ENCODE measurements around the gene JPH3.

The JPH3 gene

GRCh38 chr16:87685766-87686165 lies 83.5 kb downstream of the JPH3 start:
- no peak for TF ChIP-seq CTCF (IDR thresholded peaks at IDR 0.05; ENCODE audit: extremely low read depth, insufficient read depth, missing control alignments)
- no peak for DNase-seq (ENCODE audit: low spot score)
- in situ Hi-C loops (cut with MboI; ENCODE audit: low pct_unique_long_range_greater_than_20kb, low sequenced_read_pairs, unreplicated experiment): no loop called here

- in situ Hi-C loops (cut with MboI; ENCODE audit: low pct_unique_long_range_greater_than_20kb, low sequenced_read_pairs, unreplicated experiment): no loop called here
- TF ChIP-seq CTCF (IDR thresholded peaks at IDR 0.05; ENCODE audit: extremely low read depth, insufficient read depth, missing control alignments): no peak
Measured at GRCh38 chr16:87686697-87687096, 84.4 kb downstream of the JPH3 start.

GRCh38 chr16:87687126-87687910 lies 85.0 kb downstream of the JPH3 start:
- in situ Hi-C loops (cut with MboI; ENCODE audit: low pct_unique_long_range_greater_than_20kb, low sequenced_read_pairs, unreplicated experiment): no loop called here
- DNase-seq (ENCODE audit: low spot score): no peak
- no peak for TF ChIP-seq CTCF (IDR thresholded peaks at IDR 0.05; ENCODE audit: extremely low read depth, insufficient read depth, missing control alignments)

More at GRCh38 chr16:87686697-87687096, 84.4 kb downstream of the JPH3 start:
- no peak for DNase-seq (ENCODE audit: low spot score)

GRCh38 chr16:87687998-87688529 lies 85.8 kb downstream of the JPH3 start:
- in situ Hi-C loops (cut with MboI; ENCODE audit: low pct_unique_long_range_greater_than_20kb, low sequenced_read_pairs, unreplicated experiment): no loop called here
- DNase-seq (ENCODE audit: low spot score): no peak
- TF ChIP-seq CTCF (IDR thresholded peaks at IDR 0.05; ENCODE audit: extremely low read depth, insufficient read depth, missing control alignments): no peak

- in situ Hi-C loops (cut with MboI; ENCODE audit: low pct_unique_long_range_greater_than_20kb, low sequenced_read_pairs, unreplicated experiment): no loop called here
- DNase-seq (ENCODE audit: low spot score): no peak
- no peak for TF ChIP-seq CTCF (IDR thresholded peaks at IDR 0.05; ENCODE audit: extremely low read depth, insufficient read depth, missing control alignments)
Measured at GRCh38 chr16:87688876-87689815, 86.8 kb downstream of the JPH3 start.

GRCh38 chr16:87689956-87690465 lies 87.7 kb downstream of the JPH3 start:
- in situ Hi-C loops (cut with MboI; ENCODE audit: low pct_unique_long_range_greater_than_20kb, low sequenced_read_pairs, unreplicated experiment): no loop called here
- no peak for TF ChIP-seq CTCF (IDR thresholded peaks at IDR 0.05; ENCODE audit: extremely low read depth, insufficient read depth, missing control alignments)
- DNase-seq (ENCODE audit: low spot score): no peak
